Neuron (in vitro differentiated cells): ENCODE results near the gene F2RL3.

Experiments used
- H2AFZ ChIP-seq: one replicate; pipeline ENCODE4 v1.6.1; 2013; ENCODE audit warnings: low read depth, mild to moderate bottlenecking, inconsistent platforms, low read length, moderate library complexity
- H3K27me3 ChIP-seq: one replicate; pipeline ENCODE4 v1.6.1; 2013; ENCODE audit warnings: low read length; ENCODE audit not compliant: insufficient read depth
- H3K36me3 ChIP-seq: one replicate; pipeline ENCODE4 v1.6.1; 2013; ENCODE audit warnings: low read length; ENCODE audit not compliant: insufficient read depth
- H3K4me1 ChIP-seq: one replicate; pipeline ENCODE4 v1.6.1; 2013; ENCODE audit warnings: low read length; ENCODE audit not compliant: insufficient read depth
- H3K4me3 ChIP-seq: 2 replicates; pipeline ENCODE4 v1.5.1; 2013; ENCODE audit warnings: mild to moderate bottlenecking, low read length, moderate library complexity
- H3K9me3 ChIP-seq: one replicate; pipeline ENCODE4 v1.6.1; 2013; ENCODE audit warnings: low read length

Gene F2RL3

GRCh38 chr19:16902545-16902944 is 13.7 kb downstream of the F2RL3 start:
- H3K4me1 ChIP-seq, result peaks cover 9% of the 10 kb centered on the region
- H3K9me3 ChIP-seq, result no peaks in the 10 kb centered on the region
- H3K36me3 ChIP-seq, result no peaks in the 10 kb centered on the region
- no peaks in the 10 kb centered on the region for H3K27me3 ChIP-seq
- H3K4me3 ChIP-seq, result no peak overlapping the region
- no peak overlapping the region for H2AFZ ChIP-seq

- H3K4me3 ChIP-seq, result no peak overlapping the region
- H2AFZ ChIP-seq, result no peak overlapping the region
- no peaks in the 10 kb centered on the region for H3K9me3 ChIP-seq
- no peaks in the 10 kb centered on the region for H3K36me3 ChIP-seq
- no peaks in the 10 kb centered on the region for H3K27me3 ChIP-seq
- H3K4me1 ChIP-seq, result peaks cover 9% of the 10 kb centered on the region
These were observed 14.5 kb downstream of the F2RL3 start for GRCh38 chr19:16903347-16903746.

GRCh38 chr19:16904599-16904998 is 15.8 kb downstream of the F2RL3 start:
- Histone ChIP-seq H3K36me3 (no peaks in the 10 kb centered on the region), H3K4me3 (no peak overlapping the region), H3K9me3 (no peaks in the 10 kb centered on the region), H2AFZ (no peak overlapping the region), H3K27me3 (no peaks in the 10 kb centered on the region), H3K4me1 (peaks cover 9% of the 10 kb centered on the region)

GRCh38 chr19:16908759-16909158 is 20.0 kb downstream of the F2RL3 start:
- no peak overlapping the region for H3K4me3 ChIP-seq
- H3K4me1 ChIP-seq, result no peaks in the 10 kb centered on the region
- no peak overlapping the region for H2AFZ ChIP-seq
- H3K27me3 ChIP-seq, result no peaks in the 10 kb centered on the region
- no peaks in the 10 kb centered on the region for H3K36me3 ChIP-seq
- peaks cover 10% of the 10 kb centered on the region for H3K9me3 ChIP-seq

GRCh38 chr19:16911046-16911445 is 22.2 kb downstream of the F2RL3 start:
- Histone ChIP-seq H3K4me3 (no peak overlapping the region), H3K9me3 (peaks cover 18% of the 10 kb centered on the region), H3K27me3 (no peaks in the 10 kb centered on the region), H2AFZ (no peak overlapping the region), H3K36me3 (no peaks in the 10 kb centered on the region), H3K4me1 (no peaks in the 10 kb centered on the region)

- Histone ChIP-seq H3K4me3 (no peak overlapping the region), H2AFZ (no peak overlapping the region), H3K36me3 (no peaks in the 10 kb centered on the region), H3K9me3 (peaks cover 18% of the 10 kb centered on the region), H3K27me3 (no peaks in the 10 kb centered on the region), H3K4me1 (no peaks in the 10 kb centered on the region)
These were observed 24.0 kb downstream of the F2RL3 start for GRCh38 chr19:16912780-16913179.

GRCh38 chr19:16914421-16914820 is 25.6 kb downstream of the F2RL3 start:
- H3K4me3 ChIP-seq, result no peak overlapping the region
- H3K9me3 ChIP-seq, result peaks cover 18% of the 10 kb centered on the region

GRCh38 chr19:16915135-16915534 is 26.3 kb downstream of the F2RL3 start:
- H2AFZ ChIP-seq, result no peak overlapping the region

More at GRCh38 chr19:16914421-16914820, 25.6 kb downstream of the F2RL3 start:
- no peaks in the 10 kb centered on the region for H3K36me3 ChIP-seq
- no peak overlapping the region for H2AFZ ChIP-seq
- H3K27me3 ChIP-seq, result no peaks in the 10 kb centered on the region
- H3K4me1 ChIP-seq, result no peaks in the 10 kb centered on the region

GRCh38 chr19:16915734-16916133 is 26.9 kb downstream of the F2RL3 start:
- Histone ChIP-seq H3K4me3 (no peak overlapping the region), H3K27me3 (no peaks in the 10 kb centered on the region), H3K9me3 (peaks cover 16% of the 10 kb centered on the region), H3K4me1 (no peaks in the 10 kb centered on the region), H2AFZ (no peak overlapping the region), H3K36me3 (no peaks in the 10 kb centered on the region)

More at GRCh38 chr19:16915135-16915534, 26.3 kb downstream of the F2RL3 start:
- Histone ChIP-seq H3K4me1 (no peaks in the 10 kb centered on the region), H3K9me3 (peaks cover 18% of the 10 kb centered on the region), H3K27me3 (no peaks in the 10 kb centered on the region), H3K36me3 (no peaks in the 10 kb centered on the region), H3K4me3 (no peak overlapping the region)

- no peak overlapping the region for H2AFZ ChIP-seq
- no peak overlapping the region for H3K4me3 ChIP-seq
- H3K4me1 ChIP-seq, result no peaks in the 10 kb centered on the region
- peaks cover 12% of the 10 kb centered on the region for H3K9me3 ChIP-seq
- H3K27me3 ChIP-seq, result no peaks in the 10 kb centered on the region
- no peaks in the 10 kb centered on the region for H3K36me3 ChIP-seq
These were observed 28.6 kb downstream of the F2RL3 start for GRCh38 chr19:16917401-16917800.

- Histone ChIP-seq H3K36me3 (no peaks in the 10 kb centered on the region), H3K4me1 (no peaks in the 10 kb centered on the region), H3K4me3 (no peak overlapping the region), H2AFZ (no peak overlapping the region), H3K27me3 (no peaks in the 10 kb centered on the region), H3K9me3 (peaks cover 6% of the 10 kb centered on the region)
These were observed 30.7 kb downstream of the F2RL3 start for GRCh38 chr19:16919496-16919895.

GRCh38 chr19:16920816-16921529 is 32.2 kb downstream of the F2RL3 start:
- Histone ChIP-seq H2AFZ (no peak overlapping the region), H3K4me3 (no peak overlapping the region), H3K36me3 (no peaks in the 10 kb centered on the region)

GRCh38 chr19:16921766-16922591 is 33.2 kb downstream of the F2RL3 start:
- peaks cover 9% of the 10 kb centered on the region for H3K9me3 ChIP-seq
- no peak overlapping the region for H3K4me3 ChIP-seq
- H2AFZ ChIP-seq, result no peak overlapping the region
- no peaks in the 10 kb centered on the region for H3K27me3 ChIP-seq
- H3K36me3 ChIP-seq, result no peaks in the 10 kb centered on the region
- no peaks in the 10 kb centered on the region for H3K4me1 ChIP-seq

More at GRCh38 chr19:16920816-16921529, 32.2 kb downstream of the F2RL3 start:
- Histone ChIP-seq H3K4me1 (no peaks in the 10 kb centered on the region), H3K27me3 (no peaks in the 10 kb centered on the region), H3K9me3 (peaks cover 7% of the 10 kb centered on the region)
